ENCODE measurements around the gene STXBP2.

GRCh38 chr19:7602240-7602934, 34.5 kb upstream of the STXBP2 start:
- TF ChIP-seq POLR2AphosphoS5 (IDR thresholded peaks at IDR 0.05) (no peak), CTCF (IDR thresholded peaks at IDR 0.05) (no peak)

All from upper lobe of left lung (tissue), 4 donors.